Activated CD8-positive, alpha-beta memory T cell treated with anti-CD3 and anti-CD28 coated beads, Interleukin-2, amount 50 U/mL, for 4 hours (primary cell): ENCODE data around the gene YPEL1.
A peak's percentile ranks its signal among the peaks of the same experiment; 100 is the strongest.
"Not testable (repeated sequence)": the region's sequence is repeated elsewhere in the genome, so short reads cannot be mapped to it uniquely, and the experiment has no call there.

Source experiments
- DNase-seq: peaks from one replicate; pipeline ENCODE4 v3.0.0-alpha.2; 2020

The YPEL1 gene

GRCh38 chr22:21753374-21754111 lies 17.9 kb upstream of the YPEL1 start:
- DNase-seq: no peak

DNA sequence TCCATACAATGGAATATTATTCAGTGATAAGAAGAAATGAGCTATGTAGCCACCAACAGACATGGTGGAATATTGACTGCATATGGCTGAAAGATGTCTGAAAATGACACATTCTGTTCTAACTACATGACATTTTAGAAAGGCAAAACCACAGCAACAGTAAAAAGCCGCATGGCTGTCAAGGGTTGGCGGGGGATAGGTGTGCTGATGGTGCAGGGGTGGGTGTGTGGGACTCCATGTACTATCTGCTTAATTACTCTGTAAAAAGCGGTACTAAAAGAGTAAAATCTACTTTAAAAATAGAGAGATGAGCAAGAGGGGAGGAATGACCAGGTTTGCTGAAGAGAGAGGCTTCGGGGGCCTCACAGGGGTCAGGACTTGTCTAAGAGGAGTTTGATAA lies 16.7 kb upstream of the YPEL1 start:
- no peak for DNase-seq

DNA sequence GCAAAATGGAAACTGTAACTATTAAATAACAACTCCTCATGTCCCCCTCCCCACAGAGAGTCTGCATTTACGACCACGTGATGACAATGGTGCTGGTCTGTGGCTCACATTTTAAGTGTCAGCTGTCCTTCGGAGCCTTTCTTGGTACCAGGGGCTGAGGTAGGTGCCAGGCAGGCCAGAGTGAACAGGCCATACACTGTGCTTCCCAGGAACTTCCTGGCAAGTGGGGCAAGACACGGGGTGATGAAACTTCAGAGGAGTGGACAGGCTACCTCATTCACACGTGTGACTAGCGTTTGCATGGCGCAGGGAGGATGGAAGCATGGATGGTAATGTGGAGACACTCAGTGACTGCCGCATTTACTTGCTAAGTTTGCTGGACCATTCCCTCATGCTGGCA lies 10.4 kb upstream of the YPEL1 start:
- DNase-seq: no peak

- not testable (repeated sequence) for DNase-seq
These were observed 9.3 kb upstream of the YPEL1 start for GRCh38 chr22:21744917-21745316.

- DNase-seq: no peak
These were observed 6.2 kb upstream of the YPEL1 start for GRCh38 chr22:21741790-21742189.

DNA sequence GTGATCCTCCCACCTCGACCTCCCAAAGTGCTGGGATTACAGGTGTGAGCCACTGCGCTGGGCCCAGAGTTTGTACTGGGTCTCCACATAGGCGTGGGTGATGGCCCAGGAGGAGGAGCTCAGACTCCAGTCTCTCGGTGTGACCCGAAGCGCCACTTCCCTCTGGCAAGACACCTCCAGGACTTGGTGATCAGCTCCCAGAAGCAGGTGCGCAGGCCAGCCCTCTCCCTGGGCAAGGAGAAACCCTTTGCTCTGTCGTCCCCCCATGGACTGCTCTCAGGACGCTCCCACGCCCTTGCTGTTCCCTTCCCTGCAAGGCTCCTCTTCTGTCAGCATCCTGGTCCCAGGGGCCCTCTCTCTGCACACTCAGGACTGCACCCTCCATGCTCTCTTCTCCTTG lies 5.5 kb upstream of the YPEL1 start:
- DNase-seq: no peak

GRCh38 chr22:21739828-21740377 lies 4.3 kb upstream of the YPEL1 start:
- no peak for DNase-seq

GRCh38 chr22:21738966-21739365 lies 3.4 kb upstream of the YPEL1 start:
- no peak for DNase-seq

GRCh38 chr22:21738081-21738480 lies 2.5 kb upstream of the YPEL1 start:
- no peak for DNase-seq

- no peak for DNase-seq
These were observed 1.4 kb upstream of the YPEL1 start for GRCh38 chr22:21736948-21737347.

DNA sequence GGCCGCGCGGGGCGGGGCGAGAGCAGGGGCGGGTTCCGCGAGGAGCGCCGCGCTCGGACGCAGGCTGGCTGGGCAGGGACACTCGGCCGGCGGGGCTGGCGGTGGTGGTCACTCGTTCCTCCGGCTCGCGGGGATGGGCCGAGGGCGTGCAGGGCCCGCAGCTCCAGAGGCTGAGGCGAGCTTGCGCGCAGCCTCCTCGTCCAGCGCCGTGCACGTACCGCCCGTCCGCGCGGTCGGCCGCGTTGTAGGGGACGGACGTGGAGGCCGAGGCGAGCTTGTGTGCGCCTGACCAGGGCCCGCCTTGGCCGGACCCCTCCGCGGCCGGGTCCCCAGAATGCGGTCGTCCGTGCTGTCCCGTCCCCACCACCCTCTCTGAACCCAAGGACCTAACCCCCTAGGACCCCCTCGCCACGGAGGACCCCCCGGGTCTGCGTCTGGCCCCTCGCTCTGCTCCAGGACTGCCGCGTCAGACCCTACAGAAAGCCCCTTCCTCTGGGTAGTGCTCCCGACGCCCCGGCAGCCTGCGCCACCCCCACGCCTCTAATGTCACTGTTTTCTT lies 569 bp upstream of the YPEL1 start:
- DNase-seq: no peak

DNA sequence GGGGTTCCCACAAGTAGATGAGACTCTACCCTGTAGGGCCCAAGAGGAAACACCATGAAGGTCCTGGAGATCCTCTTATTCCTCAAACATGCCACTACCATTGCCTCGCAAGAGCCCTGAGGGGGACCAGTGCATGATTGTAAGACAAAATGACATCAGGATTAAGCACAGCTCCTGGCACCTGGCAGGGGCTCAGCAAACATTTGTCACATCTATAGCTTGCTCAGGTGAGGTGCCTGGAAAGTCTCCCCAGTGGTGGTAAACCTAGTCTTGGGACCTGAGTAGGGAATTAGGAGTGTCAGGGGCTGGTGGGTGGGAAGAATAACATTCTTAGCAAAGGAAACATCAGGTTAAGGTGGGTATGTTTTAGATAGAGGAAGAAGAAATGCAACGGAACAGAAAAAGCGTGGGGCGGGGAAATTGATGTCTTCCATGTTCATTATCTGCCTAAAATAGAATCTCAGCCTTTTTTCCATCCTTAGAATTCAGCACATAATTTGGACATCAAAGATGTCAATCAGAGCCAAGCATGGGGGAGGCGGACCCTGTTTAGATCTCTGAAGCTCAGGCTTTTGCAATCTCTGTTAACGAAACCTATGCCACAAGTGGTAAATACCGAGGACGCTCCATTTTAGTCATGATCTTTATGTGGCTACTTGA lies 924 bp downstream of the YPEL1 start:
- DNase-seq: no peak

DNA sequence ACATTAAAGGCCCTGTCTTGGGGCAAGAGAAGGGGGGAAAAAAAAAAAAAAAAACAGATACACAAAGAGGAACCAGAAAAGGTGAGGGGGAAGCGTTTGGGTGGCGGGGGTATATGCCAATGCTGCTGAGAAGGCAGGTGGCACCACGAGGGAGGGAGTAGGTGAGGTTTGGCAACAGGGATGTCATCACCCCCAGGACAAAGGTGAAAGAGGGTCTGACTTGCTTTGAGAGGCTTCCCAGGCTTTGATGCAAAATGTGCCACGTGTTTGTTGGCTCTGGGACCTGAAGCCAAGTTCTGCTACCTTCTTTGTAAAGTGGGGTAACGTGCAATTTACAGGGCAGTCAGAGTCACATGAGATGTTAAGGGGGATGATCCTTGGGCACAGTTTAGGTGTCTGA lies 4.1 kb downstream of the YPEL1 start:
- no peak for DNase-seq

- DNase-seq: no peak
These were observed 4.9 kb downstream of the YPEL1 start for GRCh38 chr22:21730535-21731308.

GRCh38 chr22:21729184-21729583 lies 6.4 kb downstream of the YPEL1 start:
- DNase-seq: not testable (repeated sequence)

GRCh38 chr22:21728270-21728669 lies 7.3 kb downstream of the YPEL1 start:
- no peak for DNase-seq

- DNase-seq: no peak
These were observed 7.8 kb downstream of the YPEL1 start for GRCh38 chr22:21727768-21728167.

DNA sequence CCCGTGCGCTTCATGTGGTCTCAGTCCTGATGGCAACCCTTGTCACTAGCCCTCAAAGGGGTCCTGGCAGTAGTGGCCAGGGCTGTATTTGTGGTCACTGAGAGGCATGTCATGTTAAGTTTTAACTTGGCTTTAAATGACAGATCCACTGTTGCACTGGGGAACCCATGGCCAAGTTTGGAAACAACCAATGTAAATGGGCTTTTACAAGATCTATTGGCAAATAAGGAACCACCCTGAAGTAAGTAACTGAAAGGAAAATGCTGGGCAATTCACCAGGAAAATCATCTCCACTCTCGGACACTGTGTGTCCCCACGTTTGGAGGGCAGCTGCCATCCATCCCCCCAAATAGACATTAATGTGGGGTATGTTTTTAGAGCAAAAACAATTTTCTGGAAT lies 8.4 kb downstream of the YPEL1 start:
- DNase-seq: no peak

DNA sequence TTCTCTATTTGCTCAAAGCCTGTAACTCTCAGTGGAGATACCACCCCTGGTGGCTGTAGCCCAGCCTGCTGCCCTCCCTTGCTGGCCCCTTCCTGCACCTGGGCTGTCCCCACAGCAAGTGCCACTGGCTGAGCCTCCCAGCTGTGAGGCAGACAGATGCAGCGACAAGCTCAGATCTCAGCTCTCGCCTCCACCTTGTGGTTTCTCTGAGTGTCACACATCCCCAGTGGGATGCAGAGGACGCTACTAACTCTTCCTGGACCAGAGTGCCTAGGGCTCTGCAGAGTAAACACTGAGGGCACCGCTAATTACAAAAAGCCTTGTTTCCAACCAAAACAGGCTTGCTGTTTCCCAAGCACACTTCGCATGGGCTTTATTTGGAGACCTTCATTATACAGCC lies 8.9 kb downstream of the YPEL1 start:
- peak; percentile 28 for DNase-seq

- DNase-seq: no peak
These were observed 9.5 kb downstream of the YPEL1 start for GRCh38 chr22:21725956-21726649.

DNA sequence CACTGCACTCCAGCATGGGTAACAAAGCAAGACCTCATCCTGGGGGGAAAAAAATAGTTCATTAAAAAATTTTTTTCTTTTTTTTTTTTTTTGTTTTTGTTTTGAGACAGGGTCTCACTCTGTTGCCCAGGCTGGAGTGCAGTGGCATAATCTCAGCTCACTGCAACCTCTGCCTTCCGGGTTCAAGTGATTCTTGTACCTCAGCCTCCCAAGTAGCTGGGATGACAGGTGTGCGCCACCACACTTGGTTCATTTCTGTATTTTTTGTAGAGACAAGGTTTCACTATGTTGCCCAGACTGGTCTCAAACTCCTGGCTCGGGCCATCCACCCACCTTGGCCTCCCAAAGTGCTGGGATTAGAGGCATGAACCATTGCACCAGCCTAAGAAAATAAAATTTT lies 11.1 kb downstream of the YPEL1 start:
- not testable (repeated sequence) for DNase-seq

GRCh38 chr22:21721195-21721852 lies 14.3 kb downstream of the YPEL1 start:
- not testable (repeated sequence) for DNase-seq
